OCI-LY1 (cell line): Measurements from ENCODE around the gene TMEM266.

ENCODE experiments used
- H2AFZ ChIP-seq: fragments of 200-600 bp; sonication (generic), shearing (Covaris generic); 2 replicates; pipeline ENCODE4 v1.6.0; 2014; ENCODE audit warnings: antibody characterized with exemption, mild to moderate bottlenecking, low read length
- H3F3A ChIP-seq: fragments of 200-600 bp; sonication (generic), shearing (Covaris generic); 2 replicates; pipeline ENCODE4 v1.6.0; 2014; ENCODE audit warnings: mild to moderate bottlenecking, antibody characterized with exemption, low read length, moderate library complexity; ENCODE audit not compliant: insufficient read depth
- H3K27ac ChIP-seq: fragments of 200-600 bp; sonication (generic); 2 replicates; pipeline ENCODE4 v1.5.1; 2014; ENCODE audit warnings: low read length, mixed run types, mild to moderate bottlenecking, low read depth; ENCODE audit not compliant: poor library complexity, severe bottlenecking
- H3K27me3 ChIP-seq: fragments of 200-600 bp; sonication (generic); 2 replicates; pipeline ENCODE4 v1.6.0; 2014; ENCODE audit warnings: antibody characterized with exemption, mild to moderate bottlenecking, low read length, moderate library complexity; ENCODE audit not compliant: insufficient read depth
- H3K36me3 ChIP-seq: fragments of 200-600 bp; sonication (generic); 2 replicates; pipeline ENCODE4 v1.6.1; 2014; ENCODE audit warnings: mild to moderate bottlenecking, antibody characterized with exemption, low read length, moderate library complexity, mixed read lengths; ENCODE audit not compliant: insufficient read depth
- H3K4me1 ChIP-seq: fragments of 200-600 bp; sonication (generic); 2 replicates; pipeline ENCODE4 v1.5.1; 2014; ENCODE audit warnings: mild to moderate bottlenecking, low read length, moderate library complexity; ENCODE audit not compliant: insufficient read depth, severe bottlenecking
- H3K4me2 ChIP-seq: fragments of 200-600 bp; sonication (generic), shearing (Covaris generic); 2 replicates; pipeline ENCODE4 v1.6.1; 2014; ENCODE audit warnings: low read length
- H3K4me3 ChIP-seq: fragments of 200-600 bp; sonication (generic); 2 replicates; pipeline ENCODE4 v1.5.1; 2014; ENCODE audit warnings: low read length, low read depth, mild to moderate bottlenecking, mixed read lengths; ENCODE audit not compliant: poor library complexity, severe bottlenecking
- H3K79me2 ChIP-seq: fragments of 200-600 bp; shearing (Covaris generic); 2 replicates; pipeline ENCODE4 v1.6.1; 2016; ENCODE audit warnings: mixed run types, low read length, mixed read lengths; ENCODE audit not compliant: insufficient read depth
- H3K9ac ChIP-seq: fragments of 200-600 bp; sonication (generic), shearing (Covaris generic); 2 replicates; pipeline ENCODE4 v1.6.1; 2014; ENCODE audit warnings: mild to moderate bottlenecking, low read length, mixed read lengths
- H3K9me2 ChIP-seq: fragments of 200-600 bp; sonication (generic), shearing (Covaris generic); 2 replicates; pipeline ENCODE4 v1.6.1; 2014; ENCODE audit warnings: low read depth, mild to moderate bottlenecking, low read length, mixed read lengths
- H3K9me3 ChIP-seq: fragments of 200-600 bp; shearing (Covaris generic); 2 replicates; pipeline ENCODE4 v1.6.1; 2014; ENCODE audit warnings: low read length, mixed read lengths
- H4K20me1 ChIP-seq: fragments of 200-600 bp; sonication (generic), shearing (Covaris generic); 2 replicates; pipeline ENCODE4 v1.6.0; 2016; ENCODE audit warnings: mild to moderate bottlenecking, low read length; ENCODE audit not compliant: insufficient read depth
- EZH2 ChIP-seq: fragments of 200-600 bp; sonication (generic), shearing (Covaris generic); IDR thresholded peaks from 2 replicates; pipeline ENCODE4 v1.8.0; 2017; ENCODE audit warnings: borderline replicate concordance, mixed run types, mild to moderate bottlenecking, antibody characterized with exemption, low read length, moderate library complexity, mixed read lengths
- TF ChIP-seq, protein P1 (sequence below): fragments of 200-600 bp; sonication (generic), shearing (Covaris generic); IDR thresholded peaks from 2 replicates; pipeline ENCODE4 v1.5.1; 2017; ENCODE audit warnings: mild to moderate bottlenecking, antibody characterized with exemption, low read length, moderate library complexity, mixed read lengths

Gene TMEM266

GRCh38 chr15:76109046-76109445 lies 49.3 kb downstream of the TMEM266 start:
- Histone ChIP-seq H3K9me2 (no peaks in the 10 kb centered on the region), H3K27me3 (peaks cover 9% of the 10 kb centered on the region), H3K4me3 (no peak overlapping the region), H3K79me2 (no peaks in the 10 kb centered on the region), H2AFZ (no peak overlapping the region), H4K20me1 (no peaks in the 10 kb centered on the region), H3K9me3 (no peaks in the 10 kb centered on the region), H3K9ac (no peak overlapping the region), H3K4me2 (no peak overlapping the region), H3K36me3 (no peaks in the 10 kb centered on the region), H3K4me1 (no peaks in the 10 kb centered on the region), H3K27ac (no peak overlapping the region), H3F3A (no peaks in the 10 kb centered on the region)
- TF ChIP-seq, protein P1, sequence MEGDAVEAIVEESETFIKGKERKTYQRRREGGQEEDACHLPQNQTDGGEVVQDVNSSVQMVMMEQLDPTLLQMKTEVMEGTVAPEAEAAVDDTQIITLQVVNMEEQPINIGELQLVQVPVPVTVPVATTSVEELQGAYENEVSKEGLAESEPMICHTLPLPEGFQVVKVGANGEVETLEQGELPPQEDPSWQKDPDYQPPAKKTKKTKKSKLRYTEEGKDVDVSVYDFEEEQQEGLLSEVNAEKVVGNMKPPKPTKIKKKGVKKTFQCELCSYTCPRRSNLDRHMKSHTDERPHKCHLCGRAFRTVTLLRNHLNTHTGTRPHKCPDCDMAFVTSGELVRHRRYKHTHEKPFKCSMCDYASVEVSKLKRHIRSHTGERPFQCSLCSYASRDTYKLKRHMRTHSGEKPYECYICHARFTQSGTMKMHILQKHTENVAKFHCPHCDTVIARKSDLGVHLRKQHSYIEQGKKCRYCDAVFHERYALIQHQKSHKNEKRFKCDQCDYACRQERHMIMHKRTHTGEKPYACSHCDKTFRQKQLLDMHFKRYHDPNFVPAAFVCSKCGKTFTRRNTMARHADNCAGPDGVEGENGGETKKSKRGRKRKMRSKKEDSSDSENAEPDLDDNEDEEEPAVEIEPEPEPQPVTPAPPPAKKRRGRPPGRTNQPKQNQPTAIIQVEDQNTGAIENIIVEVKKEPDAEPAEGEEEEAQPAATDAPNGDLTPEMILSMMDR = no peak
- TF ChIP-seq EZH2 = no peak

DNA sequence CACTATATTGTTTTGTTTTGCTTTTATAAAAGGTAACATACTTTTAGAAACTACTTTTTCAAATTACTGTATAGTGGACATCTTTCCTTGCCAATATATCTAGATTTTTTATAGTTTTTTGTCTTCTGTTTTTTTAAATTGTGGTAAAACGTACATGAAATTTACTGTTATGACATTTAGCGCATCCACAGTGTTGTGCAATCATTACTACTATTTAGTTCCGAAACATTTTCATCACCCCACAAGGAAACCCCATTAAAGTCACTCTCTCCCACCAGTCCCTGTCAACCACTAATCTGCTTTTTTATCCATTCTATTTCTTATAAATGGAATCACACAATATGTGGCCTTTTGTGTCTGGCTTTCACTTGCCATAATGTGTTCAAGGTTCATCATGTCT lies 54.8 kb downstream of the TMEM266 start:
- H3F3A ChIP-seq = no peaks in the 10 kb centered on the region
- no peaks in the 10 kb centered on the region for H3K4me1 ChIP-seq
- TF ChIP-seq EZH2 = no peak
- TF ChIP-seq, protein P1 = no peak
- H3K9me3 ChIP-seq = no peaks in the 10 kb centered on the region
- no peaks in the 10 kb centered on the region for H3K36me3 ChIP-seq
- H3K4me2 ChIP-seq = no peak overlapping the region
- H3K9me2 ChIP-seq = no peaks in the 10 kb centered on the region
- no peak overlapping the region for H2AFZ ChIP-seq
- H3K79me2 ChIP-seq = no peaks in the 10 kb centered on the region
- H3K9ac ChIP-seq = no peak overlapping the region
- H4K20me1 ChIP-seq = no peaks in the 10 kb centered on the region
- H3K4me3 ChIP-seq = no peak overlapping the region
- H3K27me3 ChIP-seq = peaks cover 7% of the 10 kb centered on the region
- no peak overlapping the region for H3K27ac ChIP-seq

- Histone ChIP-seq H3K4me2 (no peak overlapping the region), H2AFZ (no peak overlapping the region), H4K20me1 (no peaks in the 10 kb centered on the region), H3K9me3 (no peaks in the 10 kb centered on the region), H3K79me2 (no peaks in the 10 kb centered on the region), H3F3A (no peaks in the 10 kb centered on the region), H3K9ac (no peak overlapping the region), H3K4me1 (no peaks in the 10 kb centered on the region), H3K36me3 (no peaks in the 10 kb centered on the region), H3K9me2 (no peaks in the 10 kb centered on the region), H3K27me3 (peaks cover 7% of the 10 kb centered on the region), H3K4me3 (no peak overlapping the region), H3K27ac (no peak overlapping the region)
- TF ChIP-seq, protein P1 = no peak
- no peak for TF ChIP-seq EZH2
These were observed 56.5 kb downstream of the TMEM266 start for GRCh38 chr15:76116138-76116885.
